Breast epithelium (tissue), 4 donors: Measurements from ENCODE around the gene EZH2. TPM values are rescaled to one million over a fixed set of nuclear protein-coding genes. Genes with fewer than 3 reads are reported as not detected.

Experiments used
- DNase-seq, 2 donors: peaks; one replicate each; pipeline ENCODE4 v3.0.0-alpha.2; 2019; ENCODE audit warnings: low spot score in 2 of 2
- H3K27ac ChIP-seq, 2 donors: fragments of 200-600 bp; sonication (generic) in 1 of 2; one replicate each; pipeline ENCODE4 v1.5.1; 2016 to 2019; ENCODE audit warnings: mild to moderate bottlenecking in 1 of 2
- H3K27me3 ChIP-seq, 2 donors: fragments of 200-600 bp; sonication (generic) in 1 of 2; one replicate each; pipeline versions ENCODE4 v1.5.1 to v1.6.0; 2017 to 2019; ENCODE audit warnings: control low read depth in 1 of 2, mild to moderate bottlenecking in 1 of 2
- H3K36me3 ChIP-seq: fragments of 200-600 bp; one replicate; pipeline ENCODE4 v1.5.1; 2019
- H3K4me1 ChIP-seq, 2 donors: fragments of 200-600 bp; sonication (generic); one replicate each; pipeline ENCODE4 v1.5.1; 2016 to 2019; ENCODE audit warnings: control low read depth in 1 of 2
- H3K4me3 ChIP-seq, 3 donors: fragments of 200-600 bp; sonication (generic); 1 replicate in 2 of 3; 2 replicates in 1 of 3; pipeline ENCODE4 v1.5.1; 2016 to 2019; ENCODE audit warnings: mild to moderate bottlenecking in 3 of 3, moderate library complexity in 2 of 3
- H3K9me3 ChIP-seq, 2 donors: fragments of 200-600 bp; sonication (generic) in 1 of 2; one replicate each; pipeline ENCODE4 v1.5.1; 2016 to 2019; ENCODE audit warnings: control low read depth in 1 of 2
- CTCF ChIP-seq, 3 donors: fragments of 450-650 bp; IDR thresholded peaks; one replicate each; pipeline ENCODE4 v1.5.1; 2016 to 2017; ENCODE audit warnings: antibody characterized with exemption in 3 of 3, mild to moderate bottlenecking in 3 of 3, moderate library complexity in 3 of 3
- POLR2A ChIP-seq: fragments of 450-650 bp; IDR thresholded peaks from one replicate; pipeline ENCODE4 v1.6.1; 2016; ENCODE audit warnings: antibody characterized with exemption, mild to moderate bottlenecking, moderate library complexity
- POLR2AphosphoS5 ChIP-seq, 3 donors: sonication (generic); formaldehyde crosslinking; IDR thresholded peaks; one replicate each; pipeline ENCODE4 v1.6.1; 2017; ENCODE audit warnings: antibody characterized with exemption in 3 of 3
- intact Hi-C: fragments of 100-400 bp; cut with DNase I; formaldehyde crosslinking; loops from one replicate; pipeline ENCODE4 v1.15.1; 2023; ENCODE audit warnings: low total_unique reads
- total RNA-seq, 3 donors: library from RNA; depleted of rRNA; stranded (reverse); fragments of >200 nt; gene quantifications; one replicate each; pipeline ENCODE4 v1.1.0, GENCODE V29; 2016

The EZH2 gene
- total RNA-seq, 3 donors from 2014 or later, result 2.1 to 4.8 (median 4.3) TPM

DNA sequence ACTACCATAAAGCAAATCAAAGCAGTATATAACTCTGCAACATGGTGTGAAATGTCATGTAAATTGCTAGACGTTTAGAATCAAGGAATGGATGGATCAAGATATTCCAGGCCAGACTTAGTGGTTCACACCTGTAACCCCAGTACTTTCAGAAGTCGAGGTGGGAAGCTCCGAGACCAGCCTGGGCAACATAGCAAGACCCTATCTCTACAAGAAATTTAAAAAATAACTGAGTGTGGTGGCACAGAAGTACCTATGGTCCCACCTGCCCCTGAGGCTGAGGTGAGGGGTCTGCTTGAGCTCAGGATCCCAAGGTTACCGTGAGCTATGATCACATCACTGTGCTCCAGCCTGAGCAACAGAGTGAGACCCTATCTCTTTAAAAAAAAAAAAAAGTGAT, 2.8 kb upstream of the EZH2 start:
- H3K4me1 ChIP-seq, result peaks cover 0 to 6% of the 10 kb centered on the region in 2 donors
- intact Hi-C loops, result no loop called here
- H3K36me3 ChIP-seq, result no peaks in the 10 kb centered on the region

GRCh38 chr7:148884299-148885022, 370 bp upstream of the EZH2 start:
- peak; percentile 52 for TF ChIP-seq POLR2A
- TF ChIP-seq POLR2AphosphoS5 (IDR thresholded peaks at IDR 0.05), result peak; percentile 79 to 86 (median 83)
- TF ChIP-seq CTCF (IDR thresholded peaks at IDR 0.05), result no peak
- H3K27ac ChIP-seq, result peak overlapping the region; percentile 86 to 98
- no peaks in the 10 kb centered on the region for H3K36me3 ChIP-seq
- H3K9me3 ChIP-seq, result no peaks in the 10 kb centered on the region
- DNase-seq, result peak; percentile 90 to 91
- peak overlapping the region; percentile 96 to 100 (median 96) for H3K4me3 ChIP-seq
- no peaks in the 10 kb centered on the region for H3K27me3 ChIP-seq
- intact Hi-C loops, result no loop called here
- peaks cover 0 to 6% of the 10 kb centered on the region in 2 donors for H3K4me1 ChIP-seq

More for the DNA sequence above, 2.8 kb upstream of the EZH2 start:
- no peak for DNase-seq
- TF ChIP-seq POLR2A (no peak), POLR2AphosphoS5 (IDR thresholded peaks at IDR 0.05) (no peak), CTCF (IDR thresholded peaks at IDR 0.05) (no peak)
- Histone ChIP-seq H3K4me3 (no peak overlapping the region), H3K27me3 (no peaks in the 10 kb centered on the region), H3K9me3 (no peaks in the 10 kb centered on the region), H3K27ac (no peak overlapping the region)

DNA sequence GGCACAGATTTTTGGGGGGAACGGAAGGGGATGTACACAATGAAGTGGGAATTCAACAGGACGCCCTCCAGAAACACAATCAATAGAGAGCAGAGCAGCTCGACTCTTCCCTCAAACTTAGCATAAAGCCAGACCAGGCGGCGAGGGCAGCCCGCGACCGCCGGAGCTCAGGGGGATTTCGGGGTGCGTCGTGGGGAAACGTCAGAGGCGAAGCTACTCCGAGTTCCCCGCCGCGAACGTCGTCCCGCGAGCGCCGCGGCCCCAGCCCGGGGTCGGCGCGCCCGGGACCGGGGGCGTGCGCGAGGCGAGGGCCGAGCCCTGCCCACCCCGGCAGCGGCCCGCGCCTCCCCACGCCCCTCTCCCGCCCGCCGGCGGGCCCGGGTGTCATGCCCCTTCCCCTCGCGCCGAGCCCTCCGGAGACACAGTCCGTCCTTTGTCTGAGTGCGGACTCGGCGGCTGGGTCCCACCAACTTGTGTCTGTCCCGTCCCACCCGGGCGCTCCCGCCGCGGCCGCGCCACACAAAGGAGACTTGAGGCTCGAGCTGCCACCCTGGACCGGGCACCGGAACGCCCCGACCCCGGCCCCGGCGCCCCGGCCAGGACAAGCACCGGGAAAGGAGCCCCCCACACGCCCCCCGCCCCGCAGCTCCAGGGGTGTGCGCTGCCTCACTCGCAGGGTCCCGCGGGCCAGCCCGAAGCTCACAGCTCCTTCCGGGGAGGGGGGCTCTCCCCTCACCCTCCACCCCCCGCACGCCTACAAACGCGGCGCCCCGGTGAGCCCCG, 634 bp downstream of the EZH2 start:
- H3K9me3 ChIP-seq, result no peaks in the 10 kb centered on the region
- no peak for TF ChIP-seq POLR2AphosphoS5 (IDR thresholded peaks at IDR 0.05)
- TF ChIP-seq CTCF (IDR thresholded peaks at IDR 0.05), result no peak
- H3K4me1 ChIP-seq, result peaks cover 0 to 6% of the 10 kb centered on the region in 2 donors
- H3K27ac ChIP-seq, result peak overlapping the region; percentile 86 to 98
- no peaks in the 10 kb centered on the region for H3K27me3 ChIP-seq
- no peaks in the 10 kb centered on the region for H3K36me3 ChIP-seq
- peak in 1 of 2 donors; percentile 25 for DNase-seq
- peak overlapping the region; percentile 96 to 100 (median 96) for H3K4me3 ChIP-seq
- intact Hi-C loops, result no loop called here

- Histone ChIP-seq H3K27me3 (no peaks in the 10 kb centered on the region), H3K36me3 (no peaks in the 10 kb centered on the region), H3K4me3 (peak overlapping the region; percentile 96 to 100 (median 96)), H3K9me3 (no peaks in the 10 kb centered on the region), H3K27ac (peak overlapping the region; percentile 86 to 98), H3K4me1 (peaks cover 0 to 6% of the 10 kb centered on the region in 2 donors)
- intact Hi-C loops, result no loop called here
- DNase-seq, result no peak
- TF ChIP-seq CTCF (IDR thresholded peaks at IDR 0.05) (no peak), POLR2AphosphoS5 (IDR thresholded peaks at IDR 0.05) (peak in 1 of 3 donors; percentile 13), POLR2A (no peak)
These were observed 1.2 kb downstream of the EZH2 start for GRCh38 chr7:148882841-148883265.

- DNase-seq, result no peak
- Histone ChIP-seq H3K9me3 (no peaks in the 10 kb centered on the region), H3K27me3 (no peaks in the 10 kb centered on the region), H3K4me3 (no peak overlapping the region), H3K27ac (no peak overlapping the region), H3K4me1 (peaks cover 0 to 6% of the 10 kb centered on the region in 2 donors), H3K36me3 (no peaks in the 10 kb centered on the region)
- intact Hi-C loops, result no loop called here
- TF ChIP-seq CTCF (IDR thresholded peaks at IDR 0.05), result no peak
- TF ChIP-seq POLR2AphosphoS5 (IDR thresholded peaks at IDR 0.05), result no peak
- TF ChIP-seq POLR2A, result no peak
These were observed 1.9 kb downstream of the EZH2 start for GRCh38 chr7:148882192-148882591.
